ENCODE measurements around the gene TMEM258. TPM values are rescaled to one million over a fixed set of nuclear protein-coding genes. Genes with fewer than 3 reads are reported as not detected.

Gene TMEM258
- total RNA-seq, 1 donor from 2014 or later: 112 TPM

DNA sequence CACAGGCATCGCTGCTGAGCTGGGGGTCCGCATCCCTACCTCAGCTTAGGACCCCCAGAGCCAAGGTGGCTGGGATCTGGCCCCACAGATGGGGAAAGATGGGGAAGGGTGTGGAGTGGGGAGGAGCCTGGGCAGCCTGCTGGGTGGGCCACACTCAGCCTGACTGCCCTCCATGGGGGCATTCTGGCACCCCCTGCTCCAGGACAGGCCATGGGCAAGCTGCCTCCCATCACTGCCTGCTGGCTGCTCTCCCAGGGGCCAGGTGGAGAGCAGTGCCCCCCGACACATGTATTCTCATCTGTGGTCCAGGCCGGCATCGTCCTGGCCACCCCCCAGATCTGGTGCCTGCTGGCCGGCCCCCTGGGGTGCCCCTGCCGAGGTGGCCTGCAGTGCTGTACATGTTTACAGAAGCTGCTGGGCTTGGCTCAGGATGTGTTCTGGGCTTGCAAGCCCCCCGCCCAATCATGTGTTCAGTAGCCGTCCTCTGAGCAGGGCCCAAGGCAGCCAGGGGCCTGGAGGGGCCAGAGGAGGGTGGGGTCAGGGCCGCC, 47.7 kb downstream of the TMEM258 start:
- DNase-seq (ENCODE audit: low read depth, low spot score): no peak

DNA sequence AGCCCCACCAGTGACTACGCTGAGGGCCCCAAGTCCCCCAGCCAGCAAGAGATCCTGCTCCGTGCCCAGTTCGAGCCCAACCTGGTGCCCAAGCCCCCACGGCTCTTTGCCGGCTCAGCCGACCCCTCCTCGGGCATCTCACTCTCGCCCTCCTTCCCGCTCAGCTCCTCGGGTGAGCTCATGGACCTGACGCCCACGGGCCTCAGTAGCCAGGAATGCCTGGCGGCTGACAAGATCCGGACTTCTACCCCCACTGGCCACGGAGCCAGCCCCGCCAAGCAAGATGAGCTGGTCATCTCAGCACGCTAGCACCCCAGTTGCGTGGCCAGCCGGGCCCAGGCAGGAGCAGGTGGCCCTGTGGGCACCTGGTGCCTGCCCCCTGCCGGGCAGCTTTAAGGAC, 48.2 kb downstream of the TMEM258 start:
- no peak for DNase-seq (ENCODE audit: low read depth, low spot score)

DNA sequence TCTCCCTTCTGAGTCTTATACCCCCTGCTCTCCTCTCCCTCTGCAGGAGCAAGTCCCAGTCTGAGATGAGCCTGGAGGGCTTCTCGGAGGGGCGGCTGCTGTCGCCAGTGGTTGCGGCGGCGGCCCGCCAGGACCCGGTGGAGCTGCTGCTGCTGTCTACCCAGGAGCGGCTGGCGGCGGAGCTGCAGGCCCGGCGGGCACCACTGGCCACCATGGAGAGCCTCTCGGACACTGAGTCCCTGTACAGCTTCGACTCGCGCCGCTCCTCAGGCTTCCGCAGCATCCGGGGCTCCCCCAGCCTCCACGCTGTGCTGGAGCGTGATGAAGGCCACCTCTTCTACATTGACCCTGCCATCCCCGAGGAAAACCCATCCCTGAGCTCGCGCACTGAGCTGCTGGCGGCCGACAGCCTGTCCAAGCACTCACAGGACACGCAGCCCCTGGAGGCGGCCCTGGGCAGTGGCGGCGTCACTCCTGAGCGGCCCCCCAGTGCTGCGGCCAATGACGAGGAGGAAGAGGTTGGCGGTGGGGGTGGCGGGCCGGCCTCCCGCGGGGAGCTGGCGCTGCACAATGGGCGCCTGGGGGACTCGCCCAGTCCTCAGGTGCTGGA, 48.8 kb downstream of the TMEM258 start:
- no peak for DNase-seq (ENCODE audit: low read depth, low spot score)

DNA sequence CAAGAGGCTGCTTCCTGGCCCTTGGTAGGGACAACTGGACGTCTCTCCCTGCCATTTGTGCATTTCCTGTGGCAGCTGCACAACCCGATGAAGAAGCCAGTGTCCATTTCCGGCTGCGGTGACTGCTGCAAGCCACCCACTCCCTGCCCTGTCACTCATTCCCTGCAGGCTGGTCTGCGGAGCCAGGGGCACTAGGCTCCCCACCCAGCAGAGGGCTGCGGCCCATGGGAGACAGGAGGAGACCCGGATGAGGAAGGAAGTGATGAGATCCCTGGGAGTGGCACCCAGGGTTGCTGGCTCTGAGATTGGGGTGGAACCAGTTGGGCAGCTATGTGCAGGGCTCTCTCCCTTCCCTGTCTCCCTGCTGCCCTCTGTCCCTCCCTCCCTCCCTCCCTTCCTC, 50.0 kb downstream of the TMEM258 start:
- DNase-seq (ENCODE audit: low read depth, low spot score): no peak

DNA sequence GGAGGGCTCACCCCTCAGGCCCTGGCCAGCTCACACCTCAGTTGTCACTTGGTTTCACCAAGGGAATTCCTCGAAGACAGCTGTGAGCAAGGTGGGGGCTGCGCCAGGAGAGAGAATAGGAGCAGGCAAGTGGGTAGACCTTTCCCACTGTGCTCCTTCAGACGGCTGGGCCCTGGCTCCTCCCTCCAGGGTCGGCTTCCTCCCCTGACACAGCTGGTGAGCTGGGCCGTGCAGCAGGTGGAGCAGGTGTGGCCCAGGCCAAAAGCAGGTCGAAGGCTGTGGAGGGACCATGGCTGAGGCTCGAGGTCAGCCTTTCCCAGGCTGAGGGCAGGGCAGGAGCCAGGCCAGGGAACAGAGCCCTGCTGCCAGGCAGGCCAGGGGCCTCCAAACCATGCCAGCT, 52.4 kb downstream of the TMEM258 start:
- no peak for DNase-seq (ENCODE audit: low read depth, low spot score)

DNA sequence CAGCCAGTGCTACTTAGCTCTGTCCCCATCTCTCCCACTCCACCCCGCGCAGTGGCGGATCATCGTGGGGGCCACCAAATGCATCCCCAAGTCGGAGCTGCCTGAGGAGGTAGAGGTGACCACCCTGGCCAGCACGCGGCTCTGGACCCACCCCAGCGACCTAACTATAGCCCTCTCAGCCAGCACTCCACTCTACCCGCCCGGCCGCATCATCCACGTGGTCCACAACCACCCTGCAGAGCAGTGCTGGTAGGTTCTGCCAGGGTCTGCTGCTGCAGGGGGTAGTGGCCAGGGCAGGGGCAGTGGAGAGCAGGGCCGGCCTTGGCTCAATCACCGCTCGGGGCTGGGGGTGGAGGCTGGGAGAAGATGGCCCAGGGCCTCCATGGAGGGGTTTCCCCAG, 53.0 kb downstream of the TMEM258 start:
- no peak for DNase-seq (ENCODE audit: low read depth, low spot score)

Other genes with a start within 250 kb of the TMEM258 start
- under 0.01 and 0.18 TPM in 2 replicates for gene SYT7, start 211.5 kb downstream of the TMEM258 start, total RNA-seq
- 1.3 and 1.5 TPM in 2 replicates for gene DAGLA, start 112.2 kb downstream of the TMEM258 start, total RNA-seq
- 0.28 and 0.33 TPM in 2 replicates for gene MYRF, start 40.0 kb downstream of the TMEM258 start, total RNA-seq
- 46.8 and 66.1 TPM in 2 replicates for gene FEN1, start 312 bp upstream of the TMEM258 start, total RNA-seq
- 58.9 and 75.9 TPM in 2 replicates for gene FADS1, start 24.4 kb upstream of the TMEM258 start, total RNA-seq
- 160 and 247 TPM in 2 replicates for gene FADS2, start 35.7 kb upstream of the TMEM258 start, total RNA-seq
- gene FADS3, start 98.9 kb upstream of the TMEM258 start, total RNA-seq: 180 and 194 TPM in 2 replicates
- gene RAB3IL1, start 125.0 kb upstream of the TMEM258 start, total RNA-seq: 0.92 and 1.9 TPM in 2 replicates
- gene BEST1, start 157.8 kb upstream of the TMEM258 start, total RNA-seq: under 0.01 and 0.04 TPM in 2 replicates
- 491 and 772 TPM in 2 replicates for gene FTH1, start 175.0 kb upstream of the TMEM258 start, total RNA-seq

Measured in pulmonary artery endothelial cell (primary cell).